ENCODE results near the gene PIK3CG. TPM values are rescaled to one million over a fixed set of nuclear protein-coding genes. Genes with fewer than 3 reads are reported as not detected.

Gene PIK3CG
- total and polyA plus RNA-seq, 2 experiments from 2014 or later, result 0.12 TPM; not detected in 1

DNA sequence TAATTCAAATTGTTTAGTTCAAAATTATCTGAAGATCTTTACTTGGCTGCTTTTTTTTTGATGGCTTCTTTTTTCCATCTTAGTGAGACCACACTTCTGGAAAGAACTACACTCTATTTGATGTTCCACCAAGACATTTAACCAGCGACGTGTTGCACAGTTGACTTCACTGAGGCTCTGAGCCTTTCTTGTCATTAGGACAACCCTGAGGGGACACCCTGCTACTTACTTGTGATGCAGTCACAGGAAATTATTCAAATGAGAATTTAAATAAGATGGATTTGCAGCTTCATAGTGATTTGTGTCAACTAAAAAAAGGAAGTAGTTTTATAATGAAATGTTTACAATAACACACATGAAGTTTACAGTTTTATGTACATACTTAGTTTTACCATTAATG is 25.6 kb upstream of the PIK3CG start:
- H3K36me3 ChIP-seq, result no peaks in the 10 kb centered on the region

DNA sequence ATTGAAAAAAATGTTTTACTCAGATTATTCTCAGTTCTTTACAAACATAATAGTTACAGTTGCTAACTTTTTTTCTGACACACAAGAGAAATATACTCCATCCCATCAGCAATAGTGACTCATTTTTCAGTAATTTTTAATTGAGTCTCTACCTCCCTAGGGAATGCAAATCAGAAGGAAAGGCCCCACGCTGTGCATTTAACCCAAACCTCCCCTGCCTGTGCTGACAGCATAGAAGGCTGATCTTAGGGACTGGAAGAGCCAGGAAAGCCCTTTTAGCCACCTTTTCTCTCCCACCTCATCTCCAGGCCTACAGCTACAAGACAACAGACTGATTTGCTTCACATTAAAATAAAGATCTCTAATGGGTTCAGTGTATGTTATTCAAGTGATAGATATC is 24.7 kb upstream of the PIK3CG start:
- Histone ChIP-seq H3K4me1 (ENCODE audit: low read depth) (no peaks in the 10 kb centered on the region), H3K9me3 (ENCODE audit: low read depth) (no peaks in the 10 kb centered on the region), H3K27me3 (no peaks in the 10 kb centered on the region), H3K4me3 (no peak overlapping the region), H3K27ac (no peak overlapping the region), H3K36me3 (no peaks in the 10 kb centered on the region)
- peak in 1 of 2 donors; percentile 86 for DNase-seq (ENCODE audit: low read depth in 1 of 2, low spot score in 1 of 2)
- TF ChIP-seq, protein P1, sequence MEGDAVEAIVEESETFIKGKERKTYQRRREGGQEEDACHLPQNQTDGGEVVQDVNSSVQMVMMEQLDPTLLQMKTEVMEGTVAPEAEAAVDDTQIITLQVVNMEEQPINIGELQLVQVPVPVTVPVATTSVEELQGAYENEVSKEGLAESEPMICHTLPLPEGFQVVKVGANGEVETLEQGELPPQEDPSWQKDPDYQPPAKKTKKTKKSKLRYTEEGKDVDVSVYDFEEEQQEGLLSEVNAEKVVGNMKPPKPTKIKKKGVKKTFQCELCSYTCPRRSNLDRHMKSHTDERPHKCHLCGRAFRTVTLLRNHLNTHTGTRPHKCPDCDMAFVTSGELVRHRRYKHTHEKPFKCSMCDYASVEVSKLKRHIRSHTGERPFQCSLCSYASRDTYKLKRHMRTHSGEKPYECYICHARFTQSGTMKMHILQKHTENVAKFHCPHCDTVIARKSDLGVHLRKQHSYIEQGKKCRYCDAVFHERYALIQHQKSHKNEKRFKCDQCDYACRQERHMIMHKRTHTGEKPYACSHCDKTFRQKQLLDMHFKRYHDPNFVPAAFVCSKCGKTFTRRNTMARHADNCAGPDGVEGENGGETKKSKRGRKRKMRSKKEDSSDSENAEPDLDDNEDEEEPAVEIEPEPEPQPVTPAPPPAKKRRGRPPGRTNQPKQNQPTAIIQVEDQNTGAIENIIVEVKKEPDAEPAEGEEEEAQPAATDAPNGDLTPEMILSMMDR (IDR thresholded peaks at IDR 0.05; ENCODE audit: low read depth, low read length), result no peak

More for the DNA sequence above, 25.6 kb upstream of the PIK3CG start:
- H3K27me3 ChIP-seq, result no peaks in the 10 kb centered on the region
- no peak overlapping the region for H3K4me3 ChIP-seq
- H3K9me3 ChIP-seq (ENCODE audit: low read depth), result no peaks in the 10 kb centered on the region
- DNase-seq (ENCODE audit: low read depth in 1 of 2, low spot score in 1 of 2), result no peak
- no peaks in the 10 kb centered on the region for H3K4me1 ChIP-seq (ENCODE audit: low read depth)
- TF ChIP-seq, protein P1 (IDR thresholded peaks at IDR 0.05; ENCODE audit: low read depth, low read length), result no peak
- no peak overlapping the region for H3K27ac ChIP-seq

DNA sequence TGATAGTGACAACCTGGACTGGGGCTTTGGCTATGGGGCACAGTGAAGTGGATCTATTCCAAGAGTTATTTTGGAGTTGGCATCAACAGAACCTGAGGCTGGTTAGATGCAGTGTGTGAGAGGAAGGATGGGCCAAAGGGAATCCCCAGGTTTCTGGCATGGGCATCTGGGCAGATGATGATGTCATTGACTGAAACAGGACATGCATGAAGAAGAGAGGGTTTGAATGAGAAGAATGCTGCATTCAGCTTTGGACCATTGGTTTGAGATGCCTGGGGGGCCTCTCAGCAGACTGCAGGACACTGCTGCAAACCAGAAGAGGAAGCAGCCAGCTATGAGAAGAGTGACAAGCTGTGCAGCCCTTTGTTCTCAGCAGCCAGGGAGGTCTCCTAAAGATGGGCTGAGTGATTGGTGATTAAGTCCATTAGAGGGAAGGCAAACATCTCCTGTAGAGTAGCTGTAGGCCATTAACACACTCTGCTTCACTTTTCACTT is 23.1 kb upstream of the PIK3CG start:
- H3K4me1 ChIP-seq (ENCODE audit: low read depth), result no peaks in the 10 kb centered on the region
- no peaks in the 10 kb centered on the region for H3K9me3 ChIP-seq (ENCODE audit: low read depth)
- no peak for DNase-seq (ENCODE audit: low read depth in 1 of 2, low spot score in 1 of 2)
- H3K4me3 ChIP-seq, result no peak overlapping the region
- no peaks in the 10 kb centered on the region for H3K27me3 ChIP-seq
- H3K36me3 ChIP-seq, result no peaks in the 10 kb centered on the region
- TF ChIP-seq, protein P1 (IDR thresholded peaks at IDR 0.05; ENCODE audit: low read depth, low read length), result no peak
- H3K27ac ChIP-seq, result no peak overlapping the region

DNA sequence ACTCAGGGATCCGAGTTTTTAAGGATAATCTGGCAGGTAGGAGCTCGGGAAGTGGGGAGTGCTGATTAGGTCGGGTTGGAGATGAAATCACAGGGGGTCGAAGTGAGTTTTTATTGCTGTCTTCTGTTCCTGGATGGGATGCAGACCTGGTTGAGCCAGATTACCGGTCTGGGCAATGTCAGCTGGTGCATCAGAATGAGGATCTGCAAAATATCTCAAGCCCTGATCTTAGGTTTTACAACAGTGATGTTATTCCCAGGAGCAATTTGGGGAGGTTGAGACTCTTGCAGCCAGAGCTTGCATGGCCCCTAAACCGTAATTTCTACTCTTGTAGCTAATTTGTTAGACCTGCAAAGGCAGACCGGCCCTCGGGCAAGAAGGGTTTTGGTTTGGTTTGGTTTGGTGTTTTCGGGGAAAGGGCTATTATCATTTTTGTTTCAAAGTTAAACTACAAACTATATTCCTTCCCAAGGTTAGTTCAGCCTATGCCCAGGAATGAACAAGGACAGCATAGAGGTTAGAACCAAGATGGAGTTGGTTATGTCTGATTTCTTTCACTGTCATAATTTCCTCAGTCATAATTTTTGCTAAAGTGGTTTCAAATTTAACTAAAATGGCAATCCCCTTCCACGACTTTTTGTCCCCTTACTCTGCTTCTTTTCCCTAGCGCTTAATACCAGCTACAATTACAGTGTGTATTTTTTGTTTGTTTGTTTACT is 20.6 kb upstream of the PIK3CG start:
- H3K9me3 ChIP-seq (ENCODE audit: low read depth), result no peaks in the 10 kb centered on the region
- no peaks in the 10 kb centered on the region for H3K27me3 ChIP-seq
- H3K4me3 ChIP-seq, result no peak overlapping the region
- H3K36me3 ChIP-seq, result no peaks in the 10 kb centered on the region
- no peak for DNase-seq (ENCODE audit: low read depth in 1 of 2, low spot score in 1 of 2)
- peaks cover 4% of the 10 kb centered on the region for H3K4me1 ChIP-seq (ENCODE audit: low read depth)
- TF ChIP-seq, protein P1 (IDR thresholded peaks at IDR 0.05; ENCODE audit: low read depth, low read length), result no peak
- H3K27ac ChIP-seq, result no peak overlapping the region

DNA sequence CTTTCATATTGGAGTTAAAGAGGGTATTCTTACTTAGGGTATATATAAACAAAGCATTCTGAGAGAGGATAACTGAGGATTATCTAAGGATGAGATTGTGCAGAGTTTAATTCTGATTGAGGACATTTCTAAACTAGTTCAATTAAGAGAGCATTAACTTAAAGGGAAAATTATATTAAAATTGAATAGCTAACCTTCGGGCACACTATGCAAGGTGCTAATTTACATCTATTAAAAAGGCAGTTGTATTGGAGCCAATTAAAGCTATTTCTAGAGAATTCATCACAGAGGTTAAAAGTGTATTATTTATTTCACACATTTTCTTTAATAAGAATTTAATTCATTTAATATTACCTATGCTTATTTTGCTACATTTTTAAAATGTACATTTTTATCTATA is 17.0 kb upstream of the PIK3CG start:
- DNase-seq (ENCODE audit: low read depth in 1 of 2, low spot score in 1 of 2), result no peak
- no peaks in the 10 kb centered on the region for H3K36me3 ChIP-seq
- peaks cover 4% of the 10 kb centered on the region for H3K4me1 ChIP-seq (ENCODE audit: low read depth)
- H3K27ac ChIP-seq, result no peak overlapping the region
- no peak overlapping the region for H3K4me3 ChIP-seq
- no peaks in the 10 kb centered on the region for H3K9me3 ChIP-seq (ENCODE audit: low read depth)
- H3K27me3 ChIP-seq, result no peaks in the 10 kb centered on the region
- TF ChIP-seq, protein P1 (IDR thresholded peaks at IDR 0.05; ENCODE audit: low read depth, low read length), result no peak

Measured in cardiac muscle cell (in vitro differentiated cells and primary cell).